ENCODE measurements around the gene DGCR6L.
"Not testable (repeated sequence)": the region's sequence is repeated elsewhere in the genome, so short reads cannot be mapped to it uniquely, and the experiment has no call there.

Gene DGCR6L

GRCh38 chr22:20291249-20291586 is 28.6 kb downstream of the DGCR6L start:
- no peak for DNase-seq

- DNase-seq: no peak
Observed at GRCh38 chr22:20290578-20291248, 29.1 kb downstream of the DGCR6L start.

GRCh38 chr22:20290045-20290392 is 29.8 kb downstream of the DGCR6L start:
- no peak for DNase-seq

- not testable (repeated sequence) for DNase-seq
Observed at GRCh38 chr22:20289182-20290044, 30.4 kb downstream of the DGCR6L start.

- not testable (repeated sequence) for DNase-seq
Observed at GRCh38 chr22:20286784-20287423, 33.0 kb downstream of the DGCR6L start.

- not testable (repeated sequence) for DNase-seq
Observed at GRCh38 chr22:20286312-20286660, 33.6 kb downstream of the DGCR6L start.

- DNase-seq: peak; percentile 90
Observed at GRCh38 chr22:20285473-20286311, 34.2 kb downstream of the DGCR6L start.

- DNase-seq: no peak
Observed at GRCh38 chr22:20284471-20285086, 35.3 kb downstream of the DGCR6L start.

- DNase-seq: no peak
Observed at GRCh38 chr22:20283674-20284066, 36.2 kb downstream of the DGCR6L start.

- DNase-seq: no peak
Observed at GRCh38 chr22:20282901-20283673, 36.8 kb downstream of the DGCR6L start.

- DNase-seq: no peak
Observed at GRCh38 chr22:20281891-20282290, 38.0 kb downstream of the DGCR6L start.

GRCh38 chr22:20281473-20281872 is 38.4 kb downstream of the DGCR6L start:
- not testable (repeated sequence) for DNase-seq

- no peak for DNase-seq
Observed at GRCh38 chr22:20280866-20281265, 39.0 kb downstream of the DGCR6L start.

- DNase-seq: not testable (repeated sequence)
Observed at GRCh38 chr22:20280163-20280562, 39.7 kb downstream of the DGCR6L start.

GRCh38 chr22:20279662-20280134 is 40.2 kb downstream of the DGCR6L start:
- no peak for DNase-seq

- DNase-seq: not testable (repeated sequence)
Observed at GRCh38 chr22:20278726-20279490, 41.0 kb downstream of the DGCR6L start.

GRCh38 chr22:20277936-20278635 is 41.8 kb downstream of the DGCR6L start:
- not testable (repeated sequence) for DNase-seq

- DNase-seq: no peak
Observed at GRCh38 chr22:20276468-20276867, 43.4 kb downstream of the DGCR6L start.

- DNase-seq: no peak
Observed at GRCh38 chr22:20275836-20276235, 44.0 kb downstream of the DGCR6L start.

GRCh38 chr22:20275325-20275724 is 44.5 kb downstream of the DGCR6L start:
- DNase-seq: not testable (repeated sequence)
